H9 (cell line): ENCODE data around the gene TRIM69. TPM values are rescaled to one million over a fixed set of nuclear protein-coding genes. Genes with fewer than 3 reads are reported as not detected.

Source experiments
- DNase-seq: peaks from one replicate; pipeline ENCODE4 v3.0.0-alpha.2; 2017
- H2AFZ ChIP-seq: one replicate; pipeline ENCODE4 v1.6.1; 2013; ENCODE audit warnings: mild to moderate bottlenecking, low read length, control low read depth, moderate library complexity
- H2AK5ac ChIP-seq: 2 replicates; pipeline ENCODE4 v1.6.1; 2013; ENCODE audit warnings: low read length, control low read depth, mixed read lengths; ENCODE audit not compliant: insufficient read length
- H2BK120ac ChIP-seq: one replicate; pipeline ENCODE4 v1.6.1; 2013; ENCODE audit warnings: low read depth, mild to moderate bottlenecking, low read length, control low read depth, inconsistent platforms; ENCODE audit not compliant: poor library complexity, severe bottlenecking
- H2BK12ac ChIP-seq: 2 replicates; pipeline ENCODE4 v1.6.1; 2013; ENCODE audit warnings: low read length, control low read depth, mixed read lengths, low read depth; ENCODE audit not compliant: insufficient read length
- H2BK15ac ChIP-seq: 2 replicates; pipeline ENCODE4 v1.6.1; 2013; ENCODE audit warnings: low read depth, low read length, control low read depth
- H2BK20ac ChIP-seq: one replicate; pipeline ENCODE4 v1.6.1; 2013; ENCODE audit warnings: low read depth, mild to moderate bottlenecking, low read length, control low read depth, inconsistent platforms; ENCODE audit not compliant: poor library complexity, severe bottlenecking
- H2BK5ac ChIP-seq: 2 replicates; pipeline ENCODE4 v1.6.1; 2013; ENCODE audit warnings: low read length, control low read depth, mixed read lengths; ENCODE audit not compliant: insufficient read length
- H3K14ac ChIP-seq: 2 replicates; pipeline ENCODE4 v1.6.1; 2013; ENCODE audit warnings: low read length, control low read depth; ENCODE audit not compliant: insufficient read depth
- H3K18ac ChIP-seq: 2 replicates; pipeline ENCODE4 v1.6.1; 2013; ENCODE audit warnings: low read depth, mild to moderate bottlenecking, mixed read lengths, low read length, control low read depth; ENCODE audit not compliant: insufficient read length
- H3K23ac ChIP-seq: 2 replicates; pipeline ENCODE4 v1.6.1; 2013; ENCODE audit warnings: low read length, control low read depth, mixed read lengths, low read depth; ENCODE audit not compliant: insufficient read length
- H3K23me2 ChIP-seq: 2 replicates; pipeline ENCODE4 v1.6.1; 2013; ENCODE audit warnings: low read depth, mild to moderate bottlenecking, mixed read lengths, low read length, control low read depth; ENCODE audit not compliant: insufficient read length, poor library complexity, severe bottlenecking
- H3K27ac ChIP-seq: 2 replicates; pipeline ENCODE4 v1.5.1; 2013; ENCODE audit warnings: low read length, control low read depth, mixed read lengths, low read depth; ENCODE audit not compliant: insufficient read length
- H3K27me3 ChIP-seq: 2 replicates; pipeline ENCODE4 v1.6.1; 2013; ENCODE audit warnings: low read length, control low read depth, inconsistent platforms; ENCODE audit not compliant: insufficient read depth
- H3K4ac ChIP-seq: 2 replicates; pipeline ENCODE4 v1.6.1; 2013; ENCODE audit warnings: low read depth, mild to moderate bottlenecking, control low read depth, inconsistent platforms, low read length, moderate library complexity
- H3K4me1 ChIP-seq: 2 replicates; pipeline ENCODE4 v1.6.1; 2013; ENCODE audit warnings: low read length, control low read depth, inconsistent platforms; ENCODE audit not compliant: insufficient read depth
- H3K4me2 ChIP-seq: 2 replicates; pipeline ENCODE4 v1.6.1; 2013; ENCODE audit warnings: low read length, control low read depth, mixed read lengths; ENCODE audit not compliant: insufficient read length, insufficient read depth
- H3K56ac ChIP-seq: 2 replicates; pipeline ENCODE4 v1.6.1; 2013; ENCODE audit warnings: low read depth, mild to moderate bottlenecking, mixed read lengths, low read length, control low read depth; ENCODE audit not compliant: insufficient read length
- H3K79me1 ChIP-seq: 2 replicates; pipeline ENCODE4 v1.6.1; 2013; ENCODE audit warnings: low read depth, mild to moderate bottlenecking, moderate library complexity, low read length, control low read depth, inconsistent platforms; ENCODE audit not compliant: insufficient read depth, poor library complexity, severe bottlenecking
- H3K79me2 ChIP-seq: 2 replicates; pipeline ENCODE4 v1.6.1; 2013; ENCODE audit warnings: low read length, control low read depth, inconsistent platforms; ENCODE audit not compliant: insufficient read depth
- H3K9ac ChIP-seq: 2 replicates; pipeline ENCODE4 v1.6.1; 2013; ENCODE audit warnings: low read length, control low read depth, mixed read lengths; ENCODE audit not compliant: insufficient read length; ENCODE audit errors: extremely low read depth
- H3K9me3 ChIP-seq: one replicate; pipeline ENCODE4 v1.6.1; 2013; ENCODE audit warnings: low read depth, low read length, inconsistent platforms; ENCODE audit not compliant: control insufficient read depth
- H3T11ph ChIP-seq: one replicate; pipeline ENCODE4 v1.6.1; 2013; ENCODE audit warnings: mild to moderate bottlenecking, low read length, control low read depth, inconsistent platforms
- H4K20me1 ChIP-seq: one replicate; pipeline ENCODE4 v1.6.1; 2013; ENCODE audit not compliant: control insufficient read depth, insufficient read length, insufficient read depth
- H4K5ac ChIP-seq: 2 replicates; pipeline ENCODE4 v1.6.1; 2013; ENCODE audit warnings: low read depth, mild to moderate bottlenecking, mixed read lengths, low read length, control low read depth; ENCODE audit not compliant: insufficient read length
- H4K8ac ChIP-seq: replicated peaks from 2 replicates; pipeline ENCODE4 v1.6.1; 2013; ENCODE audit warnings: low read length, control low read depth, mixed read lengths, low read depth; ENCODE audit not compliant: insufficient read length
- H4K91ac ChIP-seq: 2 replicates; pipeline ENCODE4 v1.6.1; 2013; ENCODE audit warnings: low read depth, mild to moderate bottlenecking, moderate library complexity, mixed read lengths, low read length, control low read depth; ENCODE audit not compliant: insufficient read length
- H3K27ac Mint-ChIP-seq, 3 experiments: 2 replicates in 2 of 3; 3 replicates in 1 of 3; pipeline ENCODE4 v1.8.0; 2020 to 2021; ENCODE audit warnings: mixed read lengths in 3 of 3, mild to moderate bottlenecking in 1 of 3, moderate library complexity in 1 of 3
- H3K27me3 Mint-ChIP-seq: 2 replicates; pipeline ENCODE4 v1.8.0; 2021; ENCODE audit warnings: low read depth, mild to moderate bottlenecking, moderate library complexity, mixed read lengths
- H3K36me3 Mint-ChIP-seq, 3 experiments: 2 replicates in 2 of 3; 3 replicates in 1 of 3; pipeline ENCODE4 v1.8.0; 2020 to 2021; ENCODE audit warnings: low read depth in 3 of 3, mixed read lengths in 3 of 3; ENCODE audit not compliant: insufficient read depth in 1 of 3
- H3K4me1 Mint-ChIP-seq, 2 experiments: 2 replicates each; pipeline ENCODE4 v1.8.0; 2020; ENCODE audit warnings: mixed read lengths in 2 of 2
- H3K4me3 Mint-ChIP-seq, 2 experiments: 2 replicates in 1 of 2; 3 replicates in 1 of 2; pipeline ENCODE4 v1.8.0; 2020 to 2021; ENCODE audit warnings: mild to moderate bottlenecking in 2 of 2, mixed read lengths in 2 of 2, moderate library complexity in 1 of 2
- H3K9me3 Mint-ChIP-seq, 2 experiments: 2 replicates in 1 of 2; 3 replicates in 1 of 2; pipeline ENCODE4 v1.8.0; 2020; ENCODE audit warnings: mild to moderate bottlenecking in 2 of 2, mixed read lengths in 2 of 2, moderate library complexity in 1 of 2
- WGBS: extraction: QIAGEN DNeasy Blood & Tissue Kit; methylation state at CpG from one replicate; pipeline ENCODE4 v1.1.7; 2013; ENCODE audit warnings: missing lambda C conversion rate, low lambda C conversion rate, mixed read lengths; ENCODE audit not compliant: insufficient read length; ENCODE audit errors: extremely low coverage; 5-methylcytosine and 5-hydroxymethylcytosine counted together
- total RNA-seq: library from RNA; stranded (reverse); gene quantifications from 2 replicates; pipeline ENCODE4 v1.2.1, GENCODE V29; 2021
- TF ChIP-seq, protein P1 (sequence below): fragments of 200-600 bp; sonication (generic); conservative IDR thresholded peaks from 3 replicates; pipeline ENCODE4 v1.8.0; 2021; ENCODE audit warnings: antibody characterized with exemption, mild to moderate bottlenecking

The TRIM69 gene
- total RNA-seq, 1 experiment from 2014 or later, result 4.3 TPM

DNA sequence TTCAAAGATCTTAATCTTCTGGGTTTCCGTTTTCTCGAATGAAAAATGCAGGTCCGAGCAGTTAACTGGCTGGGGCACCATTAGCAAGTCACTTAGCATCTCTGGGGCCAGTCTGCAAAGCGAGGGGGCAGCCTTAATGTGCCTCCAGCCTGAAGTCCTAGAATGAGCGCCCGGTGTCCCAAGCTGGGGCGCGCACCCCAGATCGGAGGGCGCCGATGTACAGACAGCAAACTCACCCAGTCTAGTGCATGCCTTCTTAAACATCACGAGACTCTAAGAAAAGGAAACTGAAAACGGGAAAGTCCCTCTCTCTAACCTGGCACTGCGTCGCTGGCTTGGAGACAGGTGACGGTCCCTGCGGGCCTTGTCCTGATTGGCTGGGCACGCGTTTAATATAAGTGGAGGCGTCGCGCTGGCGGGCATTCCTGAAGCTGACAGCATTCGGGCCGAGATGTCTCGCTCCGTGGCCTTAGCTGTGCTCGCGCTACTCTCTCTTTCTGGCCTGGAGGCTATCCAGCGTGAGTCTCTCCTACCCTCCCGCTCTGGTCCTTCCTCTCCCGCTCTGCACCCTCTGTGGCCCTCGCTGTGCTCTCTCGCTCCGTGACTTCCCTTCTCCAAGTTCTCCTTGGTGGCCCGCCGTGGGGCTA lies 25.1 kb upstream of the TRIM69 start, which contains the start of the genes B2M and PATL2:
TSS of gene B2M (plus strand) at position 422 of the 647 bp plus-strand sequence. CDS start at position 452, 30 bp downstream.
TSS of gene PATL2 (minus strand) at position 228 of the 647 bp plus-strand sequence. CDS start 34,833 bp downstream, outside the sequence.
- no peak within 1 kb of the TSS for H3K27ac ChIP-seq
- no peaks in the 10 kb centered on the region; the same call in 1 of the 2 replicates for H3K79me2 ChIP-seq
- H3T11ph ChIP-seq, result no peak within 1 kb of the TSS
- no peaks in the 10 kb centered on the region for H3K9me3 Mint-ChIP-seq
- no peaks in the 10 kb centered on the region for H3K9me3 ChIP-seq
- H3K4ac ChIP-seq, result no peak within 1 kb of the TSS
- H3K4me3 Mint-ChIP-seq, result peak within 1 kb of the TSS; percentile 82 to 95
- no peak within 1 kb of the TSS for H2AFZ ChIP-seq
- H4K91ac ChIP-seq, result no peak within 1 kb of the TSS
- H3K56ac ChIP-seq, result no peak within 1 kb of the TSS
- H2AK5ac ChIP-seq, result no peak within 1 kb of the TSS
- no peak within 1 kb of the TSS for H4K8ac ChIP-seq
- peak within 1 kb of the TSS; percentile 55 for H3K4me2 ChIP-seq
- no peak within 1 kb of the TSS for H4K5ac ChIP-seq
- H3K9ac ChIP-seq, result peak within 1 kb of the TSS; percentile 37
- peak; percentile 94 for DNase-seq
- H3K79me1 ChIP-seq, result no peaks in the 10 kb centered on the region
- H3K23me2 ChIP-seq, result peaks cover 13% of the 10 kb centered on the region
- peaks cover 6 to 7% of the 10 kb centered on the region in 2 experiments for H3K4me1 Mint-ChIP-seq
- H2BK12ac ChIP-seq, result no peak within 1 kb of the TSS
- H3K36me3 Mint-ChIP-seq, result peaks cover 0 to 3% (median 2%) of the 10 kb centered on the region in 3 experiments; a peak in 5 of 7 replicates
- peaks cover 15% of the 10 kb centered on the region for H3K27me3 Mint-ChIP-seq
- WGBS, result no CpG with 5 or more reads among the region's 37 CpGs
- TF ChIP-seq, protein P1, sequence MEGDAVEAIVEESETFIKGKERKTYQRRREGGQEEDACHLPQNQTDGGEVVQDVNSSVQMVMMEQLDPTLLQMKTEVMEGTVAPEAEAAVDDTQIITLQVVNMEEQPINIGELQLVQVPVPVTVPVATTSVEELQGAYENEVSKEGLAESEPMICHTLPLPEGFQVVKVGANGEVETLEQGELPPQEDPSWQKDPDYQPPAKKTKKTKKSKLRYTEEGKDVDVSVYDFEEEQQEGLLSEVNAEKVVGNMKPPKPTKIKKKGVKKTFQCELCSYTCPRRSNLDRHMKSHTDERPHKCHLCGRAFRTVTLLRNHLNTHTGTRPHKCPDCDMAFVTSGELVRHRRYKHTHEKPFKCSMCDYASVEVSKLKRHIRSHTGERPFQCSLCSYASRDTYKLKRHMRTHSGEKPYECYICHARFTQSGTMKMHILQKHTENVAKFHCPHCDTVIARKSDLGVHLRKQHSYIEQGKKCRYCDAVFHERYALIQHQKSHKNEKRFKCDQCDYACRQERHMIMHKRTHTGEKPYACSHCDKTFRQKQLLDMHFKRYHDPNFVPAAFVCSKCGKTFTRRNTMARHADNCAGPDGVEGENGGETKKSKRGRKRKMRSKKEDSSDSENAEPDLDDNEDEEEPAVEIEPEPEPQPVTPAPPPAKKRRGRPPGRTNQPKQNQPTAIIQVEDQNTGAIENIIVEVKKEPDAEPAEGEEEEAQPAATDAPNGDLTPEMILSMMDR, result no peak
- H3K27ac Mint-ChIP-seq, result peak within 1 kb of the TSS; percentile 93 to 96 (median 95)
- H2BK120ac ChIP-seq, result no peak within 1 kb of the TSS
- H2BK15ac ChIP-seq, result no peak within 1 kb of the TSS
- no peak within 1 kb of the TSS for H2BK20ac ChIP-seq
- H2BK5ac ChIP-seq, result no peak within 1 kb of the TSS
- H3K27me3 ChIP-seq, result no peaks in the 10 kb centered on the region; the same call in 1 of the 2 replicates
- peak within 1 kb of the TSS; percentile 61 for H3K18ac ChIP-seq
- peak within 1 kb of the TSS; percentile 70; the same call in 1 of the 2 replicates for H3K14ac ChIP-seq
- H3K23ac ChIP-seq, result no peak within 1 kb of the TSS
- no peaks in the 10 kb centered on the region for H4K20me1 ChIP-seq
- H3K4me1 ChIP-seq, result no peaks in the 10 kb centered on the region
